Bronchial epithelial cell (primary cell): Measurements from ENCODE around the gene SIN3A. TPM values are rescaled to one million over a fixed set of nuclear protein-coding genes. Genes with fewer than 3 reads are reported as not detected.

Experiments used
- DNase-seq: peaks from one replicate; pipeline ENCODE4 v3.0.0-alpha.2; 2010; ENCODE audit warnings: low read depth
- FAIRE-seq: peaks from 2 replicates; lab custom pipeline; 2011; peaks lifted over from hg19 to GRCh38; lab: Jason Lieb, UNC
- H3K27me3 ChIP-seq: 2 replicates; pipeline ENCODE4 v1.5.1; 2011; ENCODE audit warnings: low read length; ENCODE audit not compliant: control insufficient read depth, insufficient read depth
- H3K36me3 ChIP-seq: 2 replicates; pipeline ENCODE4 v1.5.1; 2011; ENCODE audit warnings: low read length; ENCODE audit not compliant: control insufficient read depth, insufficient read depth
- H3K4me3 ChIP-seq: 2 replicates; pipeline ENCODE4 v1.5.1; 2011; ENCODE audit warnings: mild to moderate bottlenecking, low read depth, low read length, control low read depth
- CTCF ChIP-seq: IDR thresholded peaks from 2 replicates; pipeline ENCODE4 v1.5.1; 2011; ENCODE audit warnings: mild to moderate bottlenecking, moderate library complexity, low read length, control low read depth, inconsistent platforms; ENCODE audit not compliant: insufficient read depth, severe bottlenecking
- total RNA-seq: library from RNA; depleted of rRNA; stranded (reverse); fragments of >200 nt; gene quantifications from 2 replicates; pipeline ENCODE4 v1.2.1, GENCODE V29; 2014

The SIN3A gene
- total RNA-seq, 1 donor from 2014 or later: 11.6 TPM

- no peak for FAIRE-seq
- no peak overlapping the region for H3K4me3 ChIP-seq
- H3K36me3 ChIP-seq: peaks cover 15% of the 10 kb centered on the region
- DNase-seq: no peak
- H3K27me3 ChIP-seq: no peaks in the 10 kb centered on the region
- no peak for TF ChIP-seq CTCF
These were observed 81.5 kb downstream of the SIN3A start for GRCh38 chr15:75369897-75370581.

GRCh38 chr15:75368689-75369239 lies 82.7 kb downstream of the SIN3A start:
- Histone ChIP-seq H3K27me3 (no peaks in the 10 kb centered on the region), H3K36me3 (peaks cover 27% of the 10 kb centered on the region), H3K4me3 (peak overlapping the region; percentile 59)
- FAIRE-seq: no peak
- no peak for TF ChIP-seq CTCF
- peak; percentile 28 for DNase-seq

DNA sequence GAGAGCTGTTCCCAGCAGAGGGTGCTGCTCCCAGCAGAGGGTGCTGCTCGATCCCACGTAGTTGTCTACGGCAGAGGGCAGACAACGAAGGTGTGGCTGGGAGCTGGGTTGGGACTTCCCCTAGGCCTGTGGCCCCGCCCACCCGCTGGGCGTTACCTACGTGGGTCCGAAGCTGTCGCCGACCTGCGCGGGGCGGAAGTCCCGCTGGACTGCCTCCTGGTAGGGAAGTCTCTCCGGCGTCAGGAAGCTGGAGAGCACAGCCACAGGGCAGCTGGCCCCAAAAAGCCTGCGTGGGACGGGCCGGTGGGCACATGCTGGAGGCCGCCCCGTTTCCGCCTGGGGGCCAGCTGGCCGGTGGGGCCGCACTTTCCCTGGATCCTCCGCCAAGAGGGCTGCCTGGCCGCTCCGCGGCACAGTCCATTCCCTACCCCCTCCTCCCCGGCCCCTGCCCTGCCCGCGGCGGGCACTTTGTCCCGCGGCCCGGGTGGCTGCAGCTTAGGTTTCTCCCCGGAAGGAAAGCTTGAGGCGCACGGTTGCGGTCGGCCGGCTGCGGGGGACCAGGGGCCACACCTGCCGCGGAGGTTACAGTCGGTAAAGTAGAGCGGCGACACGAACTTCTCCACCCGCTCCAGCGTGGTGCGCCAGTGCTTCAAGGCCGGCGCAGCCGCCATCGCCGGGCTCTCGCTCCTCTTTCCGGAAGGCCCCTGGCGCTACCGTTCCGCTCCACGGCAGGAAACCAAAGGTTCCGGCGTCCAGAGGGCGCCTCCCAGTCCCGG lies 83.4 kb downstream of the SIN3A start, which contains the start of gene MAN2C1:
Gene MAN2C1, minus strand, starts transcription at position 695 of the 776 bp plus-strand sequence. Its CDS starts 24 bp downstream, at position 671.
- Histone ChIP-seq H3K36me3 (peaks cover 28% of the 10 kb centered on the region), H3K4me3 (peak within 1 kb of the TSS; percentile 59), H3K27me3 (no peaks in the 10 kb centered on the region)
- peak; percentile 90 for TF ChIP-seq CTCF
- FAIRE-seq (no peak), DNase-seq (peak; percentile 94)

- no peak for TF ChIP-seq CTCF
- peaks cover 30% of the 10 kb centered on the region for H3K36me3 ChIP-seq
- H3K27me3 ChIP-seq: no peaks in the 10 kb centered on the region
- peak overlapping the region; percentile 59 for H3K4me3 ChIP-seq
- FAIRE-seq: no peak
- DNase-seq: no peak
These were observed 84.0 kb downstream of the SIN3A start for GRCh38 chr15:75367406-75367912.

- Histone ChIP-seq H3K27me3 (no peaks in the 10 kb centered on the region), H3K4me3 (no peak overlapping the region), H3K36me3 (peaks cover 33% of the 10 kb centered on the region)
- DNase-seq: no peak
- FAIRE-seq: no peak
- no peak for TF ChIP-seq CTCF
These were observed 84.5 kb downstream of the SIN3A start for GRCh38 chr15:75367006-75367405.
